GM12873 (cell line): ENCODE results near the gene OR2T27.
"Not testable (repeated sequence)": the region's sequence is repeated elsewhere in the genome, so short reads cannot be mapped to it uniquely, and the experiment has no call there.

Experiments used
- CTCF ChIP-seq: IDR thresholded peaks from 2 replicates; pipeline ENCODE4 v1.5.1; 2012; ENCODE audit warnings: low read depth, mild to moderate bottlenecking, moderate library complexity, low read length, control low read depth; ENCODE audit not compliant: insufficient read depth; ENCODE audit errors: missing control alignments

The OR2T27 gene

DNA sequence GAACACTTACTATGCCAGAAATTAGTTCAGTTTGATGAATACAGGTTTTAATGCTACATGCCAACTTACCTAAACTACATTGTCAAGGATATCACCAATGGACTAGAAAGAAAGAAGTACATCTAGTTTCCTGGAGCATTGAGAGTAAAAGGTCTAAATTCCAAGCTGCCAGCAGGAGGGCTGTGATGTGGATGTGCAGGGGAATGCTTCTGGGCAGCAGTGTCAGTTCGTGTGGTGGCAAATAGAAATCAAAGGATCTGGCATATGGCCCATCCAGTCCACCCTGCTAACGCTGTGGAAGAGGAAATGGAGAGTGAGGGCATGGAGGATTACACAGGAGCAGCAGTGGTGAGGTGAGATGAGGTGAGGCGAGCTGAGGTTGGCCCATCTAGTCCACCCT lies 10.2 kb downstream of the OR2T27 start, which contains the start of gene OR2T35:
Gene OR2T35 (minus strand): TSS at position 101 of the 400 bp plus-strand sequence. CDS start 6,020 bp downstream, outside the sequence.
- TF ChIP-seq CTCF = not testable (repeated sequence)

- TF ChIP-seq CTCF = not testable (repeated sequence)
Observed at GRCh38 chr1:248634991-248635390, 20.3 kb downstream of the OR2T27 start, which contains the start of gene OR2T11. TSS of gene OR2T11 (minus strand) at chr1:248635091. CDS start at chr1:248627128, 7,963 bp downstream.

- TF ChIP-seq CTCF = no peak
Observed at GRCh38 chr1:248631354-248632008, 23.8 kb downstream of the OR2T27 start.

GRCh38 chr1:248630551-248630950 lies 24.8 kb downstream of the OR2T27 start:
- TF ChIP-seq CTCF = no peak

- no peak for TF ChIP-seq CTCF
Observed at GRCh38 chr1:248627971-248628844, 27.1 kb downstream of the OR2T27 start.

DNA sequence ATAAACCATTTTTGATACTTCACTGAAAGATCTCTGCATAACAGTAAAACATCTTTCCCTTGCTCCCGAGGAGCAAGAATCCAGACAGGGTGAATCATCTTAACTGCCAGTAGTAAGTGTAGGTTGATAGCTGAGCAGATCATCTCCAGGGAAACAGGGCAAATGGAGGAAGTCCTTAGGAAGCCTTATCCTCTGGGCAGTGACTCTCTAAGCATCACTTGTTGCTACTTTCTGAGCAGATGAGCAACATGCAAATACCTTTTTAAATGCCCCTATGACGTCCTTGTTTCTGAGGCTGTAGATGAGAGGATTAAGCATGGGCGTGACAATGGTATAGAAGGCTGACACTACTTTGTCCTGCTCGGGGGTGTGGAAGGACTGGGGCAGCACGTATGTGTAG lies 29.4 kb downstream of the OR2T27 start:
- no peak for TF ChIP-seq CTCF

DNA sequence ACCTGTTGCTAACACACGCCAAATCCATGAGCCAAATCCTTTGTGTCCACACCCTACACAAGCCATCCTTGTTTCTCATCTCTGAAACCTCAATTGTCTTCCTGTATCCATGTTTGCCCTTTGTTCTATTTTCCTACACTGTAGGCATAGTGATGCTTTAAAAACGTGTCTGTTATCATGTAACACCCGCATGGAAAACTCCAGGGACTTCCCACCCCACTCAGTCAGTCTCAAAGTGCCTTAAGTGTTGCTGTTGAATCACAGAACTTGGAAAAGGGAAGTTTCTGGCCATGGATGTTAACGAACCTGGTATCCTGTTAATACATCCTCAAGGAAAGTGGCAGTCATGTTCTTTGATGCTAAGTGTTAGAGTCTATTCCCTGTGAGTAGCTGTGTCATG lies 30.2 kb downstream of the OR2T27 start:
- no peak for TF ChIP-seq CTCF
